Mononuclear cell (primary cell): Measurements from ENCODE around the gene AUTS2. TPM values are rescaled to one million over a fixed set of nuclear protein-coding genes. Genes with fewer than 3 reads are reported as not detected.

Source experiments
- H3K27me3 ChIP-seq: 2 replicates; pipeline ENCODE4 v1.6.0; 2011; ENCODE audit warnings: low read length, control low read depth; ENCODE audit not compliant: insufficient read depth
- H3K4me1 ChIP-seq: 2 replicates; pipeline ENCODE4 v1.5.1; 2011; ENCODE audit warnings: mild to moderate bottlenecking, low read length, control low read depth; ENCODE audit not compliant: insufficient read depth
- H3K4me3 ChIP-seq: 2 replicates; pipeline ENCODE4 v1.5.1; 2011; ENCODE audit warnings: mild to moderate bottlenecking, low read length, moderate library complexity
- H3K9me3 ChIP-seq: 2 replicates; pipeline ENCODE4 v1.5.1; 2011; ENCODE audit warnings: low read depth, mild to moderate bottlenecking, control low read depth, low read length
- total RNA-seq: library from RNA; depleted of rRNA; stranded (reverse); fragments of >200 nt; gene quantifications from one replicate; pipeline ENCODE4 v1.2.3, GENCODE V29; 2012

Gene AUTS2
- total RNA-seq, 1 donor: 16.5 TPM

- Histone ChIP-seq H3K4me3 (no peak overlapping the region), H3K4me1 (no peaks in the 10 kb centered on the region), H3K27me3 (no peaks in the 10 kb centered on the region), H3K9me3 (no peaks in the 10 kb centered on the region)
Measured at GRCh38 chr7:69912141-69912540, 313.9 kb downstream of the AUTS2 start.

GRCh38 chr7:69912846-69913245 lies 314.6 kb downstream of the AUTS2 start:
- Histone ChIP-seq H3K4me3 (no peak overlapping the region), H3K27me3 (no peaks in the 10 kb centered on the region), H3K4me1 (no peaks in the 10 kb centered on the region), H3K9me3 (no peaks in the 10 kb centered on the region)

GRCh38 chr7:69919426-69920111 lies 321.3 kb downstream of the AUTS2 start:
- Histone ChIP-seq H3K4me3 (no peak overlapping the region), H3K27me3 (no peaks in the 10 kb centered on the region), H3K9me3 (no peaks in the 10 kb centered on the region), H3K4me1 (no peaks in the 10 kb centered on the region)

- Histone ChIP-seq H3K4me3 (no peak overlapping the region), H3K4me1 (no peaks in the 10 kb centered on the region), H3K9me3 (no peaks in the 10 kb centered on the region), H3K27me3 (no peaks in the 10 kb centered on the region)
Measured at GRCh38 chr7:69920797-69921196, 322.5 kb downstream of the AUTS2 start.

GRCh38 chr7:69922026-69922803 lies 323.9 kb downstream of the AUTS2 start:
- Histone ChIP-seq H3K4me1 (no peaks in the 10 kb centered on the region), H3K4me3 (no peak overlapping the region), H3K9me3 (no peaks in the 10 kb centered on the region), H3K27me3 (no peaks in the 10 kb centered on the region)

- H3K4me1 ChIP-seq: no peaks in the 10 kb centered on the region
- H3K27me3 ChIP-seq: no peaks in the 10 kb centered on the region
- H3K9me3 ChIP-seq: no peaks in the 10 kb centered on the region
- no peak overlapping the region for H3K4me3 ChIP-seq
Measured at GRCh38 chr7:69927461-69927860, 329.2 kb downstream of the AUTS2 start.

GRCh38 chr7:69928621-69929020 lies 330.3 kb downstream of the AUTS2 start:
- H3K4me3 ChIP-seq: no peak overlapping the region
- no peaks in the 10 kb centered on the region for H3K9me3 ChIP-seq
- H3K27me3 ChIP-seq: no peaks in the 10 kb centered on the region
- no peaks in the 10 kb centered on the region for H3K4me1 ChIP-seq

GRCh38 chr7:69929622-69930021 lies 331.3 kb downstream of the AUTS2 start:
- H3K9me3 ChIP-seq: no peaks in the 10 kb centered on the region
- no peaks in the 10 kb centered on the region for H3K4me1 ChIP-seq
- no peak overlapping the region for H3K4me3 ChIP-seq
- H3K27me3 ChIP-seq: no peaks in the 10 kb centered on the region

- no peaks in the 10 kb centered on the region for H3K4me1 ChIP-seq
- no peaks in the 10 kb centered on the region for H3K9me3 ChIP-seq
- no peak overlapping the region for H3K4me3 ChIP-seq
- H3K27me3 ChIP-seq: no peaks in the 10 kb centered on the region
Measured at GRCh38 chr7:69932034-69932628, 333.9 kb downstream of the AUTS2 start.

- Histone ChIP-seq H3K27me3 (no peaks in the 10 kb centered on the region), H3K4me1 (no peaks in the 10 kb centered on the region), H3K9me3 (no peaks in the 10 kb centered on the region), H3K4me3 (no peak overlapping the region)
Measured at GRCh38 chr7:69934144-69934903, 336.0 kb downstream of the AUTS2 start.

- no peaks in the 10 kb centered on the region for H3K27me3 ChIP-seq
- H3K4me1 ChIP-seq: no peaks in the 10 kb centered on the region
- no peaks in the 10 kb centered on the region for H3K9me3 ChIP-seq
- no peak overlapping the region for H3K4me3 ChIP-seq
Measured at GRCh38 chr7:69935107-69935506, 336.8 kb downstream of the AUTS2 start.

- Histone ChIP-seq H3K4me1 (no peaks in the 10 kb centered on the region), H3K4me3 (no peak overlapping the region), H3K9me3 (no peaks in the 10 kb centered on the region), H3K27me3 (no peaks in the 10 kb centered on the region)
Measured at GRCh38 chr7:69937097-69937496, 338.8 kb downstream of the AUTS2 start.

- no peak overlapping the region for H3K4me3 ChIP-seq
- H3K4me1 ChIP-seq: no peaks in the 10 kb centered on the region
- H3K9me3 ChIP-seq: no peaks in the 10 kb centered on the region
- H3K27me3 ChIP-seq: no peaks in the 10 kb centered on the region
Measured at GRCh38 chr7:69939317-69939716, 341.0 kb downstream of the AUTS2 start.

GRCh38 chr7:69941077-69941651 lies 342.9 kb downstream of the AUTS2 start:
- no peak overlapping the region for H3K4me3 ChIP-seq
- H3K4me1 ChIP-seq: no peaks in the 10 kb centered on the region
- no peaks in the 10 kb centered on the region for H3K9me3 ChIP-seq
- no peaks in the 10 kb centered on the region for H3K27me3 ChIP-seq

- Histone ChIP-seq H3K9me3 (no peaks in the 10 kb centered on the region), H3K27me3 (no peaks in the 10 kb centered on the region), H3K4me3 (no peak overlapping the region), H3K4me1 (no peaks in the 10 kb centered on the region)
Measured at GRCh38 chr7:69942573-69942972, 344.3 kb downstream of the AUTS2 start.
